CD4-positive, CD25-positive, alpha-beta regulatory T cell (primary cell): ENCODE measurements around the gene EPB41L4A. TPM values are rescaled to one million over a fixed set of nuclear protein-coding genes. Genes with fewer than 3 reads are reported as not detected.

Experiments
- ATAC-seq, 2 donors: fragments of 150-1000 bp; cut with Tn5 transposase; one replicate each; pipeline ENCODE4 v1.10.0; 2021; ENCODE audit warnings: low read depth in 2 of 2, moderate number of reproducible peaks in 2 of 2, moderate library complexity in 1 of 2
- DNase-seq, 3 donors: peaks; one replicate each; pipeline versions ENCODE4 v3.0.0 to v3.0.0-alpha.2; 2012 to 2022; ENCODE audit warnings: mixed read lengths in 1 of 3
- H3K27ac ChIP-seq: one replicate; pipeline ENCODE4 v1.7.0; 2013; ENCODE audit warnings: mild to moderate bottlenecking, low read length; ENCODE audit not compliant: insufficient read depth, poor library complexity, severe bottlenecking
- H3K27me3 ChIP-seq: one replicate; pipeline ENCODE4 v1.7.0; 2013; ENCODE audit warnings: low read length; ENCODE audit not compliant: control insufficient read depth, insufficient read depth
- H3K36me3 ChIP-seq: one replicate; pipeline ENCODE4 v1.7.0; 2013; ENCODE audit warnings: mild to moderate bottlenecking, low read length, moderate library complexity; ENCODE audit not compliant: control insufficient read depth, insufficient read depth
- H3K4me1 ChIP-seq: 2 replicates; pipeline ENCODE4 v1.7.0; 2013; ENCODE audit warnings: mild to moderate bottlenecking, low read length; ENCODE audit not compliant: insufficient read depth, control insufficient read depth, poor library complexity, severe bottlenecking
- H3K4me3 ChIP-seq: one replicate; pipeline ENCODE4 v1.7.0; 2013; ENCODE audit warnings: low read depth, mild to moderate bottlenecking, low read length, moderate library complexity
- H3K9me3 ChIP-seq, 2 experiments: 1 replicate in 1 of 2; 2 replicates in 1 of 2; pipeline ENCODE4 v1.7.0; 2013; ENCODE audit warnings: low read length in 2 of 2, mild to moderate bottlenecking in 1 of 2, moderate library complexity in 1 of 2; ENCODE audit not compliant: control insufficient read depth in 2 of 2
- H3K27ac Mint-ChIP-seq, 3 donors: one replicate each; pipeline ENCODE4 v1.8.0; 2020 to 2022; ENCODE audit warnings: mild to moderate bottlenecking in 3 of 3, mixed read lengths in 3 of 3, moderate library complexity in 2 of 3
- H3K27me3 Mint-ChIP-seq: one replicate; pipeline ENCODE4 v1.8.0; 2022; ENCODE audit warnings: mild to moderate bottlenecking, mixed read lengths
- H3K36me3 Mint-ChIP-seq: one replicate; pipeline ENCODE4 v1.8.0; 2020; ENCODE audit warnings: mixed read lengths
- H3K4me1 Mint-ChIP-seq, 4 donors: one replicate each; pipeline ENCODE4 v1.8.0; 2020 to 2022; ENCODE audit warnings: mixed read lengths in 4 of 4, mild to moderate bottlenecking in 1 of 4
- H3K4me3 Mint-ChIP-seq, 4 donors: one replicate each; pipeline ENCODE4 v1.8.0; 2020 to 2022; ENCODE audit warnings: mild to moderate bottlenecking in 4 of 4, mixed read lengths in 4 of 4, moderate library complexity in 3 of 4
- H3K9me3 Mint-ChIP-seq, 7 donors: one replicate each; pipeline ENCODE4 v1.8.0; 2020 to 2022; ENCODE audit warnings: mixed read lengths in 7 of 7, mild to moderate bottlenecking in 3 of 7, moderate library complexity in 2 of 7
- polyA plus RNA-seq, 4 donors: library from polyadenylated mRNA; unstranded; fragments of 300-500 nt; fragmentation: Illumina TruSeq; gene quantifications; one replicate each; pipeline ENCODE4 v1.2.3, GENCODE V29; 2021
- total RNA-seq: library from RNA; stranded (reverse); gene quantifications from one replicate; pipeline ENCODE4 v1.2.3, GENCODE V29; 2022

The EPB41L4A gene
- total and polyA plus RNA-seq, 5 donors from 2014 or later = 0.09 to 0.38 (median 0.22) TPM; not detected in 1

GRCh38 chr5:112123086-112123485 lies 296.0 kb downstream of the EPB41L4A start:
- Mint-ChIP-seq H3K27me3 (peaks cover 13% of the 10 kb centered on the region), H3K27ac (no peak overlapping the region), H3K9me3 (peaks cover 0 to 8% (median 4%) of the 10 kb centered on the region in 7 donors), H3K4me1 (no peaks in the 10 kb centered on the region), H3K36me3 (no peaks in the 10 kb centered on the region), H3K4me3 (no peak overlapping the region)
- Histone ChIP-seq H3K4me3 (no peak overlapping the region), H3K4me1 (no peaks in the 10 kb centered on the region), H3K36me3 (no peaks in the 10 kb centered on the region), H3K9me3 (no peaks in the 10 kb centered on the region), H3K27me3 (peaks cover under 1% of the 10 kb centered on the region), H3K27ac (no peak overlapping the region)
- DNase-seq = no peak
- ATAC-seq = no peak

DNA sequence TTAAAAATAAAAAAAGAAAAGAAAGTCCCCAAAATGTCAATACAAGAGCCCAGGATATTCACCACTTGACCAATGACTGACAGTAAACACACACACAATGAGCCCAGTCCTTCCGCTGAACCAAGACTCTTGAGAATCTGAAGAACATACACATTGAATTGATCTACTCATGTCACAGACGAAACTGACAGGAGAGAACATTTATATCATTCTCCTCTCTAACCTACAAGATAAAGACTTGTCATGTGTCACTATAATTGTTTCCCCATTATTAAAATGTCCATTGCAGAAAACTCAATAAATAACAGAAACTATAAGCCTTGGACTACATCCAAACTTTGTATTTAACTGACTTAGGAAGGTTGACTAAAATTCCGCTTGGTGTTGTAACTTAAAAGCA lies 296.7 kb downstream of the EPB41L4A start:
- no peaks in the 10 kb centered on the region for H3K4me1 Mint-ChIP-seq
- DNase-seq (no peak), ATAC-seq (no peak)
- no peaks in the 10 kb centered on the region for H3K27me3 ChIP-seq
- H3K36me3 ChIP-seq = no peaks in the 10 kb centered on the region
- no peak overlapping the region for H3K27ac ChIP-seq
- peaks cover 13% of the 10 kb centered on the region for H3K27me3 Mint-ChIP-seq
- H3K4me3 ChIP-seq = no peak overlapping the region
- no peaks in the 10 kb centered on the region for H3K36me3 Mint-ChIP-seq
- no peak overlapping the region for H3K27ac Mint-ChIP-seq
- no peak overlapping the region for H3K4me3 Mint-ChIP-seq
- no peaks in the 10 kb centered on the region for H3K4me1 ChIP-seq
- peaks cover 0 to 8% (median 4%) of the 10 kb centered on the region in 7 donors for H3K9me3 Mint-ChIP-seq
- no peaks in the 10 kb centered on the region for H3K9me3 ChIP-seq

DNA sequence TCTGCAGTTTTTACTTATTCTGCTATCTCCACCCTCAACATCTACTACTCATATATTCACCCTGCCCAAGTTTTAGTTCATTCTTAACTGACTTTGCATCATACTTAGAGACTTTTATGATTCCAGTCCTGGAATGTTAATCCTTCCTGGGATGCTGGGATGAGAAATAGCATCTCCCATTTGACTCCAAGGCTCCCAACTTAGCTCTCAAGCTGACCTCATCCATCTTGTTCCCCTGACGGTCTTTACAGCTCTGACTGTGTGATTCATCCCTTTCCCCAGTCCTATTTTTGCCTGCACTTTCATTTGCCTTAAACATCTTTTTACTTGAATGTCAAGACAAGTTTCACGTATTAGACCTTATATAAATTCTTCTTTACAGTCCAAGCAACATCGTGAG lies 297.8 kb downstream of the EPB41L4A start:
- ATAC-seq = no peak
- H3K27ac Mint-ChIP-seq = no peak overlapping the region
- H3K27me3 Mint-ChIP-seq = peaks cover 13% of the 10 kb centered on the region
- no peak overlapping the region for H3K4me3 Mint-ChIP-seq
- H3K4me1 Mint-ChIP-seq = no peaks in the 10 kb centered on the region
- H3K9me3 Mint-ChIP-seq = peaks cover 0 to 8% (median 4%) of the 10 kb centered on the region in 7 donors
- H3K36me3 Mint-ChIP-seq = no peaks in the 10 kb centered on the region
- no peak for DNase-seq
- H3K4me3 ChIP-seq = no peak overlapping the region
- no peak overlapping the region for H3K27ac ChIP-seq
- H3K4me1 ChIP-seq = no peaks in the 10 kb centered on the region
- H3K27me3 ChIP-seq = no peaks in the 10 kb centered on the region
- no peaks in the 10 kb centered on the region for H3K9me3 ChIP-seq
- H3K36me3 ChIP-seq = no peaks in the 10 kb centered on the region

GRCh38 chr5:112119969-112120368 lies 299.1 kb downstream of the EPB41L4A start:
- H3K4me3 Mint-ChIP-seq = no peak overlapping the region
- Histone ChIP-seq H3K9me3 (no peaks in the 10 kb centered on the region), H3K4me3 (no peak overlapping the region), H3K4me1 (no peaks in the 10 kb centered on the region), H3K36me3 (no peaks in the 10 kb centered on the region), H3K27ac (no peak overlapping the region), H3K27me3 (peaks cover 3% of the 10 kb centered on the region)
- peaks cover 19% of the 10 kb centered on the region for H3K27me3 Mint-ChIP-seq
- H3K9me3 Mint-ChIP-seq = peaks cover 0 to 8% (median 4%) of the 10 kb centered on the region in 7 donors
- ATAC-seq = no peak
- no peak overlapping the region for H3K27ac Mint-ChIP-seq
- H3K36me3 Mint-ChIP-seq = no peaks in the 10 kb centered on the region
- no peaks in the 10 kb centered on the region for H3K4me1 Mint-ChIP-seq
- DNase-seq = no peak

- H3K27me3 Mint-ChIP-seq = peaks cover 19% of the 10 kb centered on the region
- no peak overlapping the region for H3K27ac Mint-ChIP-seq
- DNase-seq (no peak), ATAC-seq (no peak)
- no peaks in the 10 kb centered on the region for H3K4me1 Mint-ChIP-seq
- Histone ChIP-seq H3K27me3 (peaks cover 3% of the 10 kb centered on the region), H3K4me1 (no peaks in the 10 kb centered on the region), H3K9me3 (no peaks in the 10 kb centered on the region), H3K27ac (no peak overlapping the region), H3K4me3 (no peak overlapping the region), H3K36me3 (no peaks in the 10 kb centered on the region)
- H3K4me3 Mint-ChIP-seq = no peak overlapping the region
- H3K9me3 Mint-ChIP-seq = peaks cover 0 to 8% (median 4%) of the 10 kb centered on the region in 7 donors
- H3K36me3 Mint-ChIP-seq = no peaks in the 10 kb centered on the region
Observed at GRCh38 chr5:112119508-112119907, 299.6 kb downstream of the EPB41L4A start.

- H3K36me3 ChIP-seq = no peaks in the 10 kb centered on the region
Observed at GRCh38 chr5:112117551-112117950, 301.5 kb downstream of the EPB41L4A start.

GRCh38 chr5:112116371-112116770 lies 302.7 kb downstream of the EPB41L4A start:
- Mint-ChIP-seq H3K27me3 (peaks cover 6% of the 10 kb centered on the region), H3K4me3 (no peak overlapping the region), H3K36me3 (no peaks in the 10 kb centered on the region), H3K27ac (no peak overlapping the region), H3K9me3 (peaks cover 0 to 8% (median 3%) of the 10 kb centered on the region in 7 donors), H3K4me1 (no peaks in the 10 kb centered on the region)
- H3K4me1 ChIP-seq = no peaks in the 10 kb centered on the region
- DNase-seq = no peak
- no peak overlapping the region for H3K4me3 ChIP-seq
- H3K27me3 ChIP-seq = peaks cover 3% of the 10 kb centered on the region
- H3K36me3 ChIP-seq = no peaks in the 10 kb centered on the region
- no peaks in the 10 kb centered on the region for H3K9me3 ChIP-seq
- no peak overlapping the region for H3K27ac ChIP-seq
- ATAC-seq = no peak

More at GRCh38 chr5:112117551-112117950, 301.5 kb downstream of the EPB41L4A start:
- H3K4me3 Mint-ChIP-seq = no peak overlapping the region
- no peak overlapping the region for H3K4me3 ChIP-seq
- no peaks in the 10 kb centered on the region for H3K4me1 ChIP-seq
- H3K27ac Mint-ChIP-seq = no peak overlapping the region
- no peak overlapping the region for H3K27ac ChIP-seq
- H3K27me3 Mint-ChIP-seq = peaks cover 14% of the 10 kb centered on the region
- no peaks in the 10 kb centered on the region for H3K4me1 Mint-ChIP-seq
- no peaks in the 10 kb centered on the region for H3K9me3 ChIP-seq
- ATAC-seq (no peak), DNase-seq (no peak)
- H3K27me3 ChIP-seq = peaks cover 3% of the 10 kb centered on the region
- H3K36me3 Mint-ChIP-seq = no peaks in the 10 kb centered on the region
- peaks cover 0 to 8% (median 4%) of the 10 kb centered on the region in 7 donors for H3K9me3 Mint-ChIP-seq

- Histone ChIP-seq H3K27ac (no peak overlapping the region), H3K36me3 (no peaks in the 10 kb centered on the region), H3K27me3 (peaks cover 3% of the 10 kb centered on the region), H3K4me3 (no peak overlapping the region), H3K4me1 (no peaks in the 10 kb centered on the region), H3K9me3 (no peaks in the 10 kb centered on the region)
- ATAC-seq = no peak
- Mint-ChIP-seq H3K27ac (no peak overlapping the region), H3K9me3 (no peaks in the 10 kb centered on the region), H3K36me3 (no peaks in the 10 kb centered on the region), H3K4me3 (no peak overlapping the region), H3K27me3 (peaks cover 11% of the 10 kb centered on the region), H3K4me1 (no peaks in the 10 kb centered on the region)
- no peak for DNase-seq
Observed at GRCh38 chr5:112113565-112113964, 305.5 kb downstream of the EPB41L4A start.
